Ishikawa (cell line): ENCODE measurements around the gene KCNQ1.

Source experiments
- CEBPB ChIP-seq: IDR thresholded peaks from 2 replicates; pipeline ENCODE4 v1.6.1; 2012
- CREB1 ChIP-seq: IDR thresholded peaks from 2 replicates; pipeline ENCODE4 v1.6.1; 2012; ENCODE audit warnings: low read depth
- EGR1 ChIP-seq: IDR thresholded peaks from 2 replicates; pipeline ENCODE4 v1.6.1; 2012
- EP300 ChIP-seq: IDR thresholded peaks from 2 replicates; pipeline ENCODE4 v1.6.1; 2012; ENCODE audit warnings: borderline replicate concordance
- FOXM1 ChIP-seq: IDR thresholded peaks from 2 replicates; pipeline ENCODE4 v1.6.1; 2012; ENCODE audit warnings: low read depth, borderline replicate concordance
- NFIC ChIP-seq: IDR thresholded peaks from 2 replicates; pipeline ENCODE4 v1.6.1; 2012
- RAD21 ChIP-seq: IDR thresholded peaks from 2 replicates; pipeline ENCODE4 v1.6.1; 2012; ENCODE audit warnings: low read depth
- REST ChIP-seq: IDR thresholded peaks from 2 replicates; pipeline ENCODE4 v1.6.1; 2012; ENCODE audit warnings: low read depth, mild to moderate bottlenecking
- TAF1 ChIP-seq: IDR thresholded peaks from 2 replicates; pipeline ENCODE4 v1.6.1; 2012; ENCODE audit warnings: low read depth, mild to moderate bottlenecking
- TCF12 ChIP-seq: IDR thresholded peaks from 2 replicates; pipeline ENCODE4 v1.6.1; 2012; ENCODE audit warnings: low read depth
- TEAD4 ChIP-seq: IDR thresholded peaks from 2 replicates; pipeline ENCODE4 v1.6.1; 2012
- USF1 ChIP-seq: IDR thresholded peaks from 2 replicates; pipeline ENCODE4 v1.6.1; 2012
- YY1 ChIP-seq: IDR thresholded peaks from 2 replicates; pipeline ENCODE4 v1.6.1; 2012; ENCODE audit warnings: low read depth
- ZBTB7A ChIP-seq: IDR thresholded peaks from 2 replicates; pipeline ENCODE4 v1.6.1; 2012; ENCODE audit warnings: low read depth
- TF ChIP-seq, protein P1 (sequence below): IDR thresholded peaks from 2 replicates; pipeline ENCODE4 v1.6.1; 2012

Gene KCNQ1

GRCh38 chr11:2651826-2652271 is 207.0 kb downstream of the KCNQ1 start:
- no peak for TF ChIP-seq NFIC
- no peak for TF ChIP-seq TEAD4

- no peak for TF ChIP-seq CREB1
- no peak for TF ChIP-seq NFIC
- TF ChIP-seq, protein P1, sequence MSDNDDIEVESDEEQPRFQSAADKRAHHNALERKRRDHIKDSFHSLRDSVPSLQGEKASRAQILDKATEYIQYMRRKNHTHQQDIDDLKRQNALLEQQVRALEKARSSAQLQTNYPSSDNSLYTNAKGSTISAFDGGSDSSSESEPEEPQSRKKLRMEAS: no peak
- TF ChIP-seq USF1: no peak
These were observed 207.8 kb downstream of the KCNQ1 start for GRCh38 chr11:2652333-2653197.

- TF ChIP-seq CEBPB (no peak), TEAD4 (no peak), TAF1 (no peak), YY1 (no peak)
These were observed 208.4 kb downstream of the KCNQ1 start for GRCh38 chr11:2653198-2653551.

DNA sequence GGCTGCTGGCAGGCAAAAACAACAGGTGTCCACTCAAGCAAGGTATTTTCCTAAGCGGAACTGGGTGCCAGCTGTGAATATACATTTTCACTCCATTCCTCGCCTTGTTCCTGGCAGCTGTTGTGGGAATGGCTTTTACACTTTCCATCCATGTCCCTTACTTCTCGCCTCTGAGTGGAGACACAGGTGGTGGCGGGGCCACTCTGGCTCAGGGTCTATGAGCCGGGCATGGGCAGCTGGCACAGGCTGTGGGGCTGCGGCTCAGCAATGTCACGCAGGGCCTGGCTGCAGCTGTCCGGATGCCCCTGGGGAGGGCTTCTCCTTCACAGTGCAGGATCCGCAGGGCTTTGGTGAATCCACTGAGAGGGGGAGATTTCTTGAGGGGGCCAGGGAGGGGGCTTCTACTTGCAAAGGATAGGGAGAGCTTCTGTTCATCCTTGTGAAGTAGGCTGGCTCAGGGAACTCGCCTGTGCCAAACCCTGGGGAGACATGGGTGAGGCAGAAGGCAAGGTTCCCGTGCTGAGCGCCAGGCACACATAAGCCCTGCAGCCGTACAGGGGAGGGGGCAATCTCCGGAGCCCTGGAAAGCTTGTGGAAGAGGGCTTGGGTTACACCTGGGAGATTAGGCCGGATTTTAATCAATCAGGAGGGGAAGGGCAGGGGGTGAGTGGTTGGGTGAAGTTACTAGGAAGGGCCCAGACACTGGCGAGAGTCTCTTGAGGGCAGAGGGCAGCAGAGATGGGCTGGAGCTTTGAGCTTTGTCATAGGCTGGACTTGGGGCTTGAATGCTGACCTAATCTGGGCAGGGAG is 209.3 kb downstream of the KCNQ1 start:
- TF ChIP-seq CREB1 (no peak), TCF12 (no peak), FOXM1 (no peak), EGR1 (no peak), TEAD4 (no peak), TAF1 (no peak), REST (no peak), RAD21 (no peak), USF1 (no peak), ZBTB7A (no peak)
- TF ChIP-seq, protein P1: no peak

GRCh38 chr11:2655016-2655719 is 210.4 kb downstream of the KCNQ1 start:
- TF ChIP-seq FOXM1 (no peak), TAF1 (no peak), EP300 (no peak), EGR1 (no peak), CEBPB (no peak), YY1 (no peak), RAD21 (no peak), TCF12 (no peak)
- TF ChIP-seq, protein P1: no peak

- TF ChIP-seq NFIC (no peak), YY1 (no peak), RAD21 (no peak), REST (no peak), USF1 (no peak), TEAD4 (no peak), TCF12 (no peak), ZBTB7A (no peak)
These were observed 211.2 kb downstream of the KCNQ1 start for GRCh38 chr11:2655834-2656622.
